HEK293 (cell line): ENCODE results near the gene ADCY10.

Source experiments
- BCL11A ChIP-seq: fragments of 450-650 bp; formaldehyde crosslinking; IDR thresholded peaks from 2 replicates; pipeline ENCODE4 v1.5.1; 2016; ENCODE audit warnings: low read depth, missing biosample characterization, missing genetic modification characterization
- EGR2 ChIP-seq: fragments of 450-650 bp; formaldehyde crosslinking; IDR thresholded peaks from 2 replicates; pipeline ENCODE4 v1.5.1; 2016; ENCODE audit warnings: low read depth, missing biosample characterization, missing genetic modification characterization
- KLF16 ChIP-seq: fragments of 450-650 bp; formaldehyde crosslinking; IDR thresholded peaks from 2 replicates; pipeline ENCODE4 v1.5.1; 2017; ENCODE audit warnings: missing biosample characterization, missing genetic modification characterization
- PRDM4 ChIP-seq: fragments of 450-650 bp; formaldehyde crosslinking; IDR thresholded peaks from 2 replicates; pipeline ENCODE4 v1.5.1; 2017; ENCODE audit warnings: missing biosample characterization, missing genetic modification characterization
- REPIN1 ChIP-seq: fragments of 450-650 bp; formaldehyde crosslinking; IDR thresholded peaks from 2 replicates; pipeline ENCODE4 v1.5.1; 2017; ENCODE audit warnings: missing biosample characterization, missing genetic modification characterization, low read depth
- SP7 ChIP-seq: fragments of 450-650 bp; formaldehyde crosslinking; IDR thresholded peaks from 2 replicates; pipeline ENCODE4 v1.5.1; 2016; ENCODE audit warnings: missing biosample characterization, missing genetic modification characterization
- WT1 ChIP-seq: fragments of 450-650 bp; formaldehyde crosslinking; IDR thresholded peaks from 2 replicates; pipeline ENCODE4 v1.5.1; 2016; ENCODE audit warnings: missing biosample characterization, missing genetic modification characterization
- ZBTB11 ChIP-seq: fragments of 450-650 bp; formaldehyde crosslinking; conservative IDR thresholded peaks from 2 replicates; pipeline ENCODE4 v1.5.1; 2016; ENCODE audit warnings: low read depth, missing biosample characterization, missing genetic modification characterization
- ZBTB17 ChIP-seq: fragments of 450-650 bp; formaldehyde crosslinking; IDR thresholded peaks from 2 replicates; pipeline ENCODE4 v1.5.1; 2016; ENCODE audit warnings: missing biosample characterization, missing genetic modification characterization
- ZFHX2 ChIP-seq: fragments of 450-650 bp; formaldehyde crosslinking; conservative IDR thresholded peaks from 2 replicates; pipeline ENCODE4 v1.5.1; 2016; ENCODE audit warnings: missing biosample characterization, missing genetic modification characterization
- ZIC2 ChIP-seq: fragments of 450-650 bp; formaldehyde crosslinking; IDR thresholded peaks from 2 replicates; pipeline ENCODE4 v1.5.1; 2016; ENCODE audit warnings: missing biosample characterization, missing genetic modification characterization
- ZNF146 ChIP-seq: fragments of 450-650 bp; formaldehyde crosslinking; IDR thresholded peaks from 2 replicates; pipeline ENCODE4 v1.5.1; 2016; ENCODE audit warnings: missing biosample characterization, missing genetic modification characterization
- ZNF148 ChIP-seq: fragments of 450-650 bp; formaldehyde crosslinking; IDR thresholded peaks from 2 replicates; pipeline ENCODE4 v1.5.0; 2017; ENCODE audit warnings: missing biosample characterization, missing genetic modification characterization, borderline replicate concordance
- ZNF221 ChIP-seq: fragments of 450-650 bp; formaldehyde crosslinking; IDR thresholded peaks from 2 replicates; pipeline ENCODE4 v1.5.1; 2017; ENCODE audit warnings: missing biosample characterization, missing genetic modification characterization, borderline replicate concordance
- ZNF394 ChIP-seq: fragments of 450-650 bp; formaldehyde crosslinking; IDR thresholded peaks from 2 replicates; pipeline ENCODE4 v1.5.1; 2016; ENCODE audit warnings: missing biosample characterization, missing genetic modification characterization, mild to moderate bottlenecking, moderate library complexity, borderline replicate concordance
- ZNF488 ChIP-seq: fragments of 450-650 bp; formaldehyde crosslinking; IDR thresholded peaks from 2 replicates; pipeline ENCODE4 v1.5.1; 2016; ENCODE audit warnings: missing biosample characterization, missing genetic modification characterization
- ZNF596 ChIP-seq: fragments of 450-650 bp; IDR thresholded peaks from 2 replicates; pipeline ENCODE4 v1.5.0; 2018; ENCODE audit warnings: missing biosample characterization, mild to moderate bottlenecking, missing genetic modification characterization, moderate library complexity
- ZNF600 ChIP-seq: fragments of 450-650 bp; formaldehyde crosslinking; IDR thresholded peaks from 2 replicates; pipeline ENCODE4 v1.5.1; 2016; ENCODE audit warnings: missing biosample characterization, missing genetic modification characterization
- ZSCAN30 ChIP-seq: fragments of 450-650 bp; IDR thresholded peaks from 2 replicates; pipeline ENCODE4 v1.5.1; 2018; ENCODE audit warnings: missing biosample characterization, mild to moderate bottlenecking, missing genetic modification characterization, moderate library complexity
- TF ChIP-seq, protein P1 (sequence below): fragments of 450-650 bp; formaldehyde crosslinking; IDR thresholded peaks from 2 replicates; pipeline ENCODE4 v1.5.1; 2016; ENCODE audit warnings: missing biosample characterization, missing genetic modification characterization
- TF ChIP-seq, protein P2 (sequence below): fragments of 450-650 bp; formaldehyde crosslinking; IDR thresholded peaks from 2 replicates; pipeline ENCODE4 v1.5.1; 2016; ENCODE audit warnings: missing biosample characterization, missing genetic modification characterization
- TF ChIP-seq, protein P3 (sequence below): fragments of 450-650 bp; formaldehyde crosslinking; IDR thresholded peaks from 2 replicates; pipeline ENCODE4 v1.5.1; 2017; ENCODE audit warnings: missing biosample characterization, missing genetic modification characterization

Gene ADCY10

GRCh38 chr1:167935216-167936067 is 21.5 kb upstream of the ADCY10 start (continued):
- TF ChIP-seq ZNF148 (tag by site-specific recombination) (no peak; the same call in 1 of the 2 replicates), REPIN1 (tag by site-specific recombination) (0 out of 2 replicates have a peak, but pooled peaks have one; percentile 41), SP7 (peak; percentile 52), ZBTB17 (tag by site-specific recombination) (peak; percentile 64), BCL11A (tag by site-specific recombination) (no peak), ZNF596 (tag by site-specific recombination) (no peak), ZNF488 (tag by site-specific recombination) (no peak), WT1 (tag by site-specific recombination) (peak; percentile 4; the same call in 1 of the 2 replicates), ZFHX2 (tag by site-specific recombination) (peak; percentile 96), KLF16 (tag by site-specific recombination) (peak; percentile 73), ZNF600 (tag by site-specific recombination) (peak; percentile 97), ZIC2 (peak; percentile 76), ZBTB11 (tag by site-specific recombination) (0 out of 2 replicates have a peak, but pooled peaks have one; percentile 21), ZNF146 (0 out of 2 replicates have a peak, but pooled peaks have one; percentile 14), ZNF221 (tag by site-specific recombination) (no peak), PRDM4 (peak; percentile 94), ZSCAN30 (peak; percentile 96), EGR2 (tag by site-specific recombination) (peak; percentile 90), ZNF394 (tag by site-specific recombination) (peak; percentile 68)
- TF ChIP-seq, protein P1, sequence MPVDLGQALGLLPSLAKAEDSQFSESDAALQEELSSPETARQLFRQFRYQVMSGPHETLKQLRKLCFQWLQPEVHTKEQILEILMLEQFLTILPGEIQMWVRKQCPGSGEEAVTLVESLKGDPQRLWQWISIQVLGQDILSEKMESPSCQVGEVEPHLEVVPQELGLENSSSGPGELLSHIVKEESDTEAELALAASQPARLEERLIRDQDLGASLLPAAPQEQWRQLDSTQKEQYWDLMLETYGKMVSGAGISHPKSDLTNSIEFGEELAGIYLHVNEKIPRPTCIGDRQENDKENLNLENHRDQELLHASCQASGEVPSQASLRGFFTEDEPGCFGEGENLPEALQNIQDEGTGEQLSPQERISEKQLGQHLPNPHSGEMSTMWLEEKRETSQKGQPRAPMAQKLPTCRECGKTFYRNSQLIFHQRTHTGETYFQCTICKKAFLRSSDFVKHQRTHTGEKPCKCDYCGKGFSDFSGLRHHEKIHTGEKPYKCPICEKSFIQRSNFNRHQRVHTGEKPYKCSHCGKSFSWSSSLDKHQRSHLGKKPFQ: peak; percentile 11; the same call in 1 of the 2 replicates
- TF ChIP-seq, protein P2, sequence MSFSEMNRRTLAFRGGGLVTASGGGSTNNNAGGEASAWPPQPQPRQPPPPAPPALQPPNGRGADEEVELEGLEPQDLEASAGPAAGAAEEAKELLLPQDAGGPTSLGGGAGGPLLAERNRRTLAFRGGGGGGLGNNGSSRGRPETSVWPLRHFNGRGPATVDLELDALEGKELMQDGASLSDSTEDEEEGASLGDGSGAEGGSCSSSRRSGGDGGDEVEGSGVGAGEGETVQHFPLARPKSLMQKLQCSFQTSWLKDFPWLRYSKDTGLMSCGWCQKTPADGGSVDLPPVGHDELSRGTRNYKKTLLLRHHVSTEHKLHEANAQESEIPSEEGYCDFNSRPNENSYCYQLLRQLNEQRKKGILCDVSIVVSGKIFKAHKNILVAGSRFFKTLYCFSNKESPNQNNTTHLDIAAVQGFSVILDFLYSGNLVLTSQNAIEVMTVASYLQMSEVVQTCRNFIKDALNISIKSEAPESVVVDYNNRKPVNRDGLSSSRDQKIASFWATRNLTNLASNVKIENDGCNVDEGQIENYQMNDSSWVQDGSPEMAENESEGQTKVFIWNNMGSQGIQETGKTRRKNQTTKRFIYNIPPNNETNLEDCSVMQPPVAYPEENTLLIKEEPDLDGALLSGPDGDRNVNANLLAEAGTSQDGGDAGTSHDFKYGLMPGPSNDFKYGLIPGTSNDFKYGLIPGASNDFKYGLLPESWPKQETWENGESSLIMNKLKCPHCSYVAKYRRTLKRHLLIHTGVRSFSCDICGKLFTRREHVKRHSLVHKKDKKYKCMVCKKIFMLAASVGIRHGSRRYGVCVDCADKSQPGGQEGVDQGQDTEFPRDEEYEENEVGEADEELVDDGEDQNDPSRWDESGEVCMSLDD (tag by site-specific recombination): peak; percentile 78
- TF ChIP-seq, protein P3, sequence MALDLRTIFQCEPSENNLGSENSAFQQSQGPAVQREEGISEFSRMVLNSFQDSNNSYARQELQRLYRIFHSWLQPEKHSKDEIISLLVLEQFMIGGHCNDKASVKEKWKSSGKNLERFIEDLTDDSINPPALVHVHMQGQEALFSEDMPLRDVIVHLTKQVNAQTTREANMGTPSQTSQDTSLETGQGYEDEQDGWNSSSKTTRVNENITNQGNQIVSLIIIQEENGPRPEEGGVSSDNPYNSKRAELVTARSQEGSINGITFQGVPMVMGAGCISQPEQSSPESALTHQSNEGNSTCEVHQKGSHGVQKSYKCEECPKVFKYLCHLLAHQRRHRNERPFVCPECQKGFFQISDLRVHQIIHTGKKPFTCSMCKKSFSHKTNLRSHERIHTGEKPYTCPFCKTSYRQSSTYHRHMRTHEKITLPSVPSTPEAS: peak; percentile 9; the same call in 1 of the 2 replicates
